Measurements from ENCODE around the gene KLHL29. TPM values are rescaled to one million over a fixed set of nuclear protein-coding genes. Genes with fewer than 3 reads are reported as not detected.

Gene KLHL29
- total RNA-seq, 4 donors from 2014 or later = 2.2 to 3.3 (median 2.7) TPM

DNA sequence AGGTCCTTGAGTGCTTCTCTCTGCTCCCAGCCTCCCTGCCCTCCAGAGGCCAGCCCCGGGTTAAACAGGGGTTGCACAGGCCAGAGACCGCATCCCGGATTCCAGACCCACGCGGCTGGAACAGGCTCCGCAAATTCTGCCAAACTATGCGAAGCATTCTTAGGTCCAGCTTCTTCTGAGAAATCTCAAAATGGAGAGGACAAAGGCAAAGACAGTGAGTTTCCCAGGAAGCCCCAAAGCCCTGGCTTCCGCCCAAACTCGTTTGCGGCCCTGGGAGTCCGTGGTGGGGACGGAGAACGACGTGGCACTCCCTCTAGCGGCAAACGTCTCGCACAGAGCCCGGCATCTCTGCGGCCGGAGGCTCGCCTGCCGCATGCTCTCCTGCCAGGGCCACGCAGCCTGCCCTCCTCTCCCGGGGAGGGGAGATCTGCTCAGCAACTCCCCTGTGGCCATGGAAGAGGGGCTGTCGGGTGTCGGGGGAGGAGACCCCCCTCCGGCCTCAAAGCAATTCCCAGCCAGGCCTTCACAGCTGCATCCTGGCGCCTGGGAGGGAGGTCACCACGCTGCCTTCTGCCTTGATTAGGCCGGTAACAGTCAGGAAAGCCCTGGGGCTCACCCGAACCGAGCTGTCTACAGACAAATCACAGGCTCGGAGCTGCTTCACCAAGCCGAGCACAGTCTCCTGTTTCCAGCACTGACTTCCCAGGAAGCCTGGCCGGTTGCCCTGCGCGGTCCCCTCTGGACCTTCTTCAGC, 33.4 kb upstream of the KLHL29 start:
- peaks cover 0 to 10% of the 10 kb centered on the region in 2 donors for H3K4me1 ChIP-seq
- no peaks in the 10 kb centered on the region for H3K9me3 ChIP-seq
- peak; percentile 73 to 77 for DNase-seq
- TF ChIP-seq, protein P1, sequence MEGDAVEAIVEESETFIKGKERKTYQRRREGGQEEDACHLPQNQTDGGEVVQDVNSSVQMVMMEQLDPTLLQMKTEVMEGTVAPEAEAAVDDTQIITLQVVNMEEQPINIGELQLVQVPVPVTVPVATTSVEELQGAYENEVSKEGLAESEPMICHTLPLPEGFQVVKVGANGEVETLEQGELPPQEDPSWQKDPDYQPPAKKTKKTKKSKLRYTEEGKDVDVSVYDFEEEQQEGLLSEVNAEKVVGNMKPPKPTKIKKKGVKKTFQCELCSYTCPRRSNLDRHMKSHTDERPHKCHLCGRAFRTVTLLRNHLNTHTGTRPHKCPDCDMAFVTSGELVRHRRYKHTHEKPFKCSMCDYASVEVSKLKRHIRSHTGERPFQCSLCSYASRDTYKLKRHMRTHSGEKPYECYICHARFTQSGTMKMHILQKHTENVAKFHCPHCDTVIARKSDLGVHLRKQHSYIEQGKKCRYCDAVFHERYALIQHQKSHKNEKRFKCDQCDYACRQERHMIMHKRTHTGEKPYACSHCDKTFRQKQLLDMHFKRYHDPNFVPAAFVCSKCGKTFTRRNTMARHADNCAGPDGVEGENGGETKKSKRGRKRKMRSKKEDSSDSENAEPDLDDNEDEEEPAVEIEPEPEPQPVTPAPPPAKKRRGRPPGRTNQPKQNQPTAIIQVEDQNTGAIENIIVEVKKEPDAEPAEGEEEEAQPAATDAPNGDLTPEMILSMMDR (IDR thresholded peaks at IDR 0.05) = peak in 5 of 6 experiments; percentile 53 to 88 (median 63)
- no peak for TF ChIP-seq POLR2A (IDR thresholded peaks at IDR 0.05)
- no peaks in the 10 kb centered on the region for H3K36me3 ChIP-seq
- intact Hi-C loops (cut with DNase I) = no loop called here
- no peaks in the 10 kb centered on the region for H3K27me3 ChIP-seq
- WGBS, 2 donors = 29 to 30% methylated on average over 18 to 22 of the region's 37 CpGs
- peak overlapping the region in 2 of 3 donors; percentile 21 to 22 for H3K27ac ChIP-seq
- H3K4me3 ChIP-seq (replicated peaks in 1 of 3) = no peak overlapping the region

DNA sequence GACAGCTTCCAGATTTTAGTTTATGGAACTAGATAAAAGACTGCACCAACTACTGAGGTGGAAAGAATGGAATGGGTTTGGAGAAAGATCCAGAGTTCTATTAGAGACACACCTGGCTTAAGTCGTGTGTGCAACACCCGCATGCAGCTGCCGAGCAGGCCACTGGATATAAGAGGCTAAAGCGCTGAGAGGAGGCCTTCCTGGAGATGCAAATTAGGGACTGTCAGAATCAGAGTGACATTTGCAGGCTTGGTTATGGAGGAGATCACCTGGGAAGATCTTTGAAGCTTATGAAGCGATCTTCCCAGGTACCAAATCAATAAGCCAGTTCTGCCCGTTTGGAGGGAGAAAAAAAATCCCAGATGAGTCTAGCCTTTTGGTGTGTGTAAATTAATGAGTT, 30.4 kb upstream of the KLHL29 start:
- intact Hi-C loops (cut with DNase I) = no loop called here

DNA sequence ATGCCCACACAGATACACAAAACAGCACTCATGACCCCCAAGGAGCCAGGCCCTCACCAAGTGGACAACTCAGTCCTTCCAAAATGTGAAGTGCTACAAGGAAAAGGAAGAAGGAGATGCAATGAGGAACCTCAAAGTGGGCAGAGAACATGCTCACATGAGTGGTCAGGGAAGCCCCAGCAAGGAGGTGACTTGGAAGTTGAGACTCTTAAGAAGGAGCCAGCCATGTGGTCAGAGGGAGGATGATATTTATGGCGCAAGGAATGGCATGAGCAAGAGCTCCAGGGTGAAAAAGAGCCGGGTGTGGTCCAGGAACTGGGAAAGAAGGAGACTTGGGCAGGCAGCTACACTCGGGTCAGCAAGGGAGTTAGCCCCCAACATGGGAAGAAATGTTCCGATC, 30.0 kb upstream of the KLHL29 start:
- WGBS, 2 donors = 67 to 74% methylated on average over 4 of the region's 4 CpGs
- TF ChIP-seq, protein P1 (IDR thresholded peaks at IDR 0.05) = no peak
- TF ChIP-seq POLR2A (IDR thresholded peaks at IDR 0.05) = no peak
- H3K4me3 ChIP-seq (replicated peaks in 1 of 3) = no peak overlapping the region
- no peak for DNase-seq
- peaks cover 0 to 10% of the 10 kb centered on the region in 2 donors for H3K4me1 ChIP-seq
- H3K36me3 ChIP-seq = no peaks in the 10 kb centered on the region
- no peaks in the 10 kb centered on the region for H3K27me3 ChIP-seq
- intact Hi-C loops (cut with DNase I) = no loop called here
- H3K27ac ChIP-seq = no peak overlapping the region
- no peaks in the 10 kb centered on the region for H3K9me3 ChIP-seq

More for the DNA sequence above, 30.4 kb upstream of the KLHL29 start:
- Histone ChIP-seq H3K36me3 (no peaks in the 10 kb centered on the region), H3K27me3 (no peaks in the 10 kb centered on the region), H3K4me3 (replicated peaks in 1 of 3) (no peak overlapping the region), H3K27ac (no peak overlapping the region), H3K4me1 (peaks cover 0 to 10% of the 10 kb centered on the region in 2 donors), H3K9me3 (no peaks in the 10 kb centered on the region)
- WGBS, 2 donors = 89 to 95% methylated on average over 6 of the region's 6 CpGs
- DNase-seq = no peak
- no peak for TF ChIP-seq POLR2A (IDR thresholded peaks at IDR 0.05)
- TF ChIP-seq, protein P1 (IDR thresholded peaks at IDR 0.05) = no peak

DNA sequence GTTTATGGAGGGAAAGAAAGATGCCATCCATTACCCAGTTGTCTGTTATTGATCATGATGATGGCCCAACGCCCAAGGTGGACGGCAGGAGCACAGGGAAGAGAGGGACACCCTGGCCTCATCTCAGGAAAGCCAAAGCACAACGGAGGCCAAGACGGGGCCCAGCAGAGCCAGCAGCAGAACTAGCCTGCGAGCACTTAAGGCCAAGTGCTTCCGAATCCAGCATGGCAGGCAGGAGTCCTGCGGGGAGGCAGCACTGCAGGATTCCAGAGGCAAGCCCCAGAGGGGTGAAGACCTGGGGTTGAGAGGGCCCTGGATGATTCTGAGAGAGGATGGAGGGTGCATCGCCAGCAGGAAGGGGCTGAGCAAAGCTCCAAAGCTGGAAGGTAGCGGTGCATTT, 28.3 kb upstream of the KLHL29 start:
- Histone ChIP-seq H3K4me3 (replicated peaks in 1 of 3) (no peak overlapping the region), H3K27ac (no peak overlapping the region), H3K4me1 (peaks cover 0 to 4% of the 10 kb centered on the region in 2 donors), H3K27me3 (no peaks in the 10 kb centered on the region), H3K36me3 (no peaks in the 10 kb centered on the region), H3K9me3 (no peaks in the 10 kb centered on the region)
- 90 to 95% methylated on average over 9 of the region's 9 CpGs for WGBS, 2 donors
- no peak for DNase-seq
- no peak for TF ChIP-seq POLR2A (IDR thresholded peaks at IDR 0.05)
- TF ChIP-seq, protein P1 (IDR thresholded peaks at IDR 0.05) = no peak
- intact Hi-C loops (cut with DNase I) = no loop called here

Data from thyroid gland (tissue), 4 donors.